Measurements from ENCODE around the gene TMEFF2.

Gene TMEFF2

GRCh38 chr2:191954451-191954850 is 240.3 kb downstream of the TMEFF2 start:
- FAIRE-seq = no peak

GRCh38 chr2:191952515-191953270 is 242.0 kb downstream of the TMEFF2 start:
- FAIRE-seq = no peak

- FAIRE-seq = no peak
Observed at GRCh38 chr2:191951832-191952231, 242.9 kb downstream of the TMEFF2 start.

GRCh38 chr2:191951376-191951775 is 243.4 kb downstream of the TMEFF2 start:
- FAIRE-seq = no peak

- FAIRE-seq = no peak
Observed at GRCh38 chr2:191950132-191950874, 244.4 kb downstream of the TMEFF2 start.

- FAIRE-seq = no peak
Observed at GRCh38 chr2:191947235-191947634, 247.5 kb downstream of the TMEFF2 start.

- FAIRE-seq = no peak
Observed at GRCh38 chr2:191946471-191947182, 248.1 kb downstream of the TMEFF2 start.

- no peak for FAIRE-seq
Observed at GRCh38 chr2:191945623-191946022, 249.1 kb downstream of the TMEFF2 start.

- no peak for FAIRE-seq
Observed at GRCh38 chr2:191942739-191943103, 252.0 kb downstream of the TMEFF2 start.

GRCh38 chr2:191942090-191942738 is 252.5 kb downstream of the TMEFF2 start:
- no peak for FAIRE-seq

- FAIRE-seq = no peak
Observed at GRCh38 chr2:191941376-191941929, 253.3 kb downstream of the TMEFF2 start.

- FAIRE-seq = no peak
Observed at GRCh38 chr2:191938779-191939178, 256.0 kb downstream of the TMEFF2 start.

GRCh38 chr2:191936882-191937405 is 257.8 kb downstream of the TMEFF2 start:
- no peak for FAIRE-seq

GRCh38 chr2:191935247-191935646 is 259.5 kb downstream of the TMEFF2 start:
- no peak for FAIRE-seq

- FAIRE-seq = no peak
Observed at GRCh38 chr2:191933307-191934105, 261.2 kb downstream of the TMEFF2 start.

- no peak for FAIRE-seq
Observed at GRCh38 chr2:191932286-191932685, 262.4 kb downstream of the TMEFF2 start.

GRCh38 chr2:191931329-191931728 is 263.4 kb downstream of the TMEFF2 start:
- FAIRE-seq = no peak

- FAIRE-seq = no peak
Observed at GRCh38 chr2:191930205-191930604, 264.5 kb downstream of the TMEFF2 start.

GRCh38 chr2:191929288-191929687 is 265.4 kb downstream of the TMEFF2 start:
- FAIRE-seq = no peak

GRCh38 chr2:191927991-191928390 is 266.7 kb downstream of the TMEFF2 start:
- FAIRE-seq = no peak

GRCh38 chr2:191927319-191927867 is 267.3 kb downstream of the TMEFF2 start:
- FAIRE-seq = no peak
